HEK293 (cell line): Measurements from ENCODE around the gene TNFRSF9.

Experiments
- GLI2 ChIP-seq: fragments of 450-650 bp; formaldehyde crosslinking; IDR thresholded peaks from 2 replicates; pipeline ENCODE4; 2017; ENCODE audit warnings: missing biosample characterization, missing genetic modification characterization, low read depth, borderline replicate concordance
- IKZF3 ChIP-seq: fragments of 450-650 bp; IDR thresholded peaks from 2 replicates; pipeline ENCODE4 v1.5.0; 2018; ENCODE audit warnings: missing biosample characterization, mild to moderate bottlenecking, missing genetic modification characterization, moderate library complexity
- PRDM1 ChIP-seq: fragments of 450-650 bp; formaldehyde crosslinking; IDR thresholded peaks from 2 replicates; pipeline ENCODE4; 2016; ENCODE audit warnings: missing biosample characterization, missing genetic modification characterization
- PRDM2 ChIP-seq: fragments of 450-650 bp; formaldehyde crosslinking; IDR thresholded peaks from 2 replicates; pipeline ENCODE4 v1.5.1; 2016; ENCODE audit warnings: missing biosample characterization, missing genetic modification characterization, borderline replicate concordance
- PRDM4 ChIP-seq: fragments of 450-650 bp; formaldehyde crosslinking; IDR thresholded peaks from 2 replicates; pipeline ENCODE4 v1.5.1; 2017; ENCODE audit warnings: missing biosample characterization, missing genetic modification characterization
- ZNF114 ChIP-seq: fragments of 450-650 bp; formaldehyde crosslinking; IDR thresholded peaks from 2 replicates; pipeline ENCODE4 v1.5.0; 2017; ENCODE audit warnings: missing biosample characterization, missing genetic modification characterization
- ZNF132 ChIP-seq: fragments of 450-650 bp; formaldehyde crosslinking; IDR thresholded peaks from 2 replicates; pipeline ENCODE4 v1.5.1; 2017; ENCODE audit warnings: missing biosample characterization, missing genetic modification characterization, borderline replicate concordance
- ZNF175 ChIP-seq: fragments of 450-650 bp; formaldehyde crosslinking; IDR thresholded peaks from 2 replicates; pipeline ENCODE4 v1.5.1; 2016; ENCODE audit warnings: missing biosample characterization, missing genetic modification characterization
- ZNF341 ChIP-seq: fragments of 450-650 bp; formaldehyde crosslinking; IDR thresholded peaks from 2 replicates; pipeline ENCODE4; 2016; ENCODE audit warnings: low read depth, missing biosample characterization, missing genetic modification characterization
- ZNF366 ChIP-seq: fragments of 450-650 bp; formaldehyde crosslinking; conservative IDR thresholded peaks from 2 replicates; pipeline ENCODE4 v1.5.1; 2016; ENCODE audit warnings: missing biosample characterization, missing genetic modification characterization
- ZNF404 ChIP-seq: fragments of 450-650 bp; formaldehyde crosslinking; IDR thresholded peaks from 2 replicates; pipeline ENCODE4 v1.5.1; 2017; ENCODE audit warnings: missing biosample characterization, missing genetic modification characterization
- ZNF473 ChIP-seq: fragments of 450-650 bp; formaldehyde crosslinking; IDR thresholded peaks from 2 replicates; pipeline ENCODE4 v1.5.1; 2017; ENCODE audit warnings: missing biosample characterization, missing genetic modification characterization
- ZNF544 ChIP-seq: fragments of 450-650 bp; formaldehyde crosslinking; IDR thresholded peaks from 2 replicates; pipeline ENCODE4 v1.5.0; 2017; ENCODE audit warnings: missing biosample characterization, missing genetic modification characterization
- ZNF548 ChIP-seq: fragments of 450-650 bp; formaldehyde crosslinking; IDR thresholded peaks from 2 replicates; pipeline ENCODE4 v1.5.1; 2016; ENCODE audit warnings: missing biosample characterization, missing genetic modification characterization
- ZNF626 ChIP-seq: fragments of 450-650 bp; sonication (Bioruptor Pico); formaldehyde crosslinking; IDR thresholded peaks from 2 replicates; pipeline ENCODE4 v1.5.1; 2018; ENCODE audit warnings: missing biosample characterization, missing genetic modification characterization, inconsistent platforms
- ZNF639 ChIP-seq: fragments of 450-650 bp; formaldehyde crosslinking; IDR thresholded peaks from 2 replicates; pipeline ENCODE4 v1.5.1; 2016; ENCODE audit warnings: missing biosample characterization, missing genetic modification characterization
- ZNF768 ChIP-seq: fragments of 450-650 bp; formaldehyde crosslinking; IDR thresholded peaks from 2 replicates; pipeline ENCODE4 v1.5.1; 2018; ENCODE audit warnings: missing biosample characterization, mild to moderate bottlenecking, missing genetic modification characterization
- ZNF792 ChIP-seq: fragments of 450-650 bp; formaldehyde crosslinking; IDR thresholded peaks from 2 replicates; pipeline ENCODE4 v1.5.1; 2016; ENCODE audit warnings: missing biosample characterization, missing genetic modification characterization
- ZSCAN30 ChIP-seq: fragments of 450-650 bp; IDR thresholded peaks from 2 replicates; pipeline ENCODE4 v1.5.1; 2018; ENCODE audit warnings: missing biosample characterization, mild to moderate bottlenecking, missing genetic modification characterization, moderate library complexity
- TF ChIP-seq, protein P1 (sequence below): fragments of 450-650 bp; formaldehyde crosslinking; IDR thresholded peaks from 2 replicates; pipeline ENCODE4 v1.5.1; 2016; ENCODE audit warnings: missing biosample characterization, missing genetic modification characterization
- TF ChIP-seq, protein P2 (sequence below): fragments of 450-650 bp; formaldehyde crosslinking; IDR thresholded peaks from 2 replicates; pipeline ENCODE4 v1.5.1; 2016; ENCODE audit warnings: missing biosample characterization, missing genetic modification characterization

The TNFRSF9 gene

DNA sequence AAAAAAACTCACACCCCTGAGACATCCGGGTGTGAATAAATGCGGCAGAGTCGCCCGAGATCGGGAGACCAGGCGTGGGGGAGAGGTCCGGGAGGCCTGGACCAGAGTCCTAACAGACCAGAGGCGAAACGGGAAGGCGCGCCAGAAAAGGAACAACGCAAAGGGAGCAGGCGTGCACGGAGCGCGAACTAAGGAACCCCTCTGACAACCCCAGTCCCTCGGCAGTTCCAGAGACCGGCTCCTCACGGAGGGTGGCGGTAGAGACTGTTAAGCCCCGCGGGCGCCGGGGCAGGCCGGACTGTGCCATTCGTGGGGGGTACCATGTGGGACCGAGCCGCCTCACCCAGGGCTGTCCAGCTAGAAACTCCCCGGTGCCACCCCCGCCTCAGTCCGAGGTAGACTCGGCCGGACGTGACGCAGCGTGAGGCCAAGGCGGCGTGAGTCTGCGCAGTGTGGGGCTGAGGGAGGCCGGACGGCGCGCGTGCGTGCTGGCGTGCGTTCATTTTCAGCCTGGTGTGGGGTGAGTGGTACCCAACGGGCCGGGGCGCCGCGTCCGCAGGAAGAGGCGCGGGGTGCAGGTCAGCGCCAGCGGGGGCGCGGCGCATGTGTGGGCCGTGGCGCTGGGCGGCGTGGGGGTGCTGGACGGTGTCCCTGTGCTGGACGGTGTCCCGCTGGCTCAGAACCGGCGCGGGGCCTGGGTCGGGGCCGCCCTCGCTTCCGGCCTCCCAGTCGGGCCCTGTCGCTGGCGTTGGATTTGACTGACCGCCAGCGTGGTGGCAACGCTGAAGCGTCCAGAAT lies 20.8 kb upstream of the TNFRSF9 start, which contains the start of gene PARK7 (continued):
- no peak for TF ChIP-seq ZNF626 (tag by site-specific recombination)
- TF ChIP-seq, protein P1, sequence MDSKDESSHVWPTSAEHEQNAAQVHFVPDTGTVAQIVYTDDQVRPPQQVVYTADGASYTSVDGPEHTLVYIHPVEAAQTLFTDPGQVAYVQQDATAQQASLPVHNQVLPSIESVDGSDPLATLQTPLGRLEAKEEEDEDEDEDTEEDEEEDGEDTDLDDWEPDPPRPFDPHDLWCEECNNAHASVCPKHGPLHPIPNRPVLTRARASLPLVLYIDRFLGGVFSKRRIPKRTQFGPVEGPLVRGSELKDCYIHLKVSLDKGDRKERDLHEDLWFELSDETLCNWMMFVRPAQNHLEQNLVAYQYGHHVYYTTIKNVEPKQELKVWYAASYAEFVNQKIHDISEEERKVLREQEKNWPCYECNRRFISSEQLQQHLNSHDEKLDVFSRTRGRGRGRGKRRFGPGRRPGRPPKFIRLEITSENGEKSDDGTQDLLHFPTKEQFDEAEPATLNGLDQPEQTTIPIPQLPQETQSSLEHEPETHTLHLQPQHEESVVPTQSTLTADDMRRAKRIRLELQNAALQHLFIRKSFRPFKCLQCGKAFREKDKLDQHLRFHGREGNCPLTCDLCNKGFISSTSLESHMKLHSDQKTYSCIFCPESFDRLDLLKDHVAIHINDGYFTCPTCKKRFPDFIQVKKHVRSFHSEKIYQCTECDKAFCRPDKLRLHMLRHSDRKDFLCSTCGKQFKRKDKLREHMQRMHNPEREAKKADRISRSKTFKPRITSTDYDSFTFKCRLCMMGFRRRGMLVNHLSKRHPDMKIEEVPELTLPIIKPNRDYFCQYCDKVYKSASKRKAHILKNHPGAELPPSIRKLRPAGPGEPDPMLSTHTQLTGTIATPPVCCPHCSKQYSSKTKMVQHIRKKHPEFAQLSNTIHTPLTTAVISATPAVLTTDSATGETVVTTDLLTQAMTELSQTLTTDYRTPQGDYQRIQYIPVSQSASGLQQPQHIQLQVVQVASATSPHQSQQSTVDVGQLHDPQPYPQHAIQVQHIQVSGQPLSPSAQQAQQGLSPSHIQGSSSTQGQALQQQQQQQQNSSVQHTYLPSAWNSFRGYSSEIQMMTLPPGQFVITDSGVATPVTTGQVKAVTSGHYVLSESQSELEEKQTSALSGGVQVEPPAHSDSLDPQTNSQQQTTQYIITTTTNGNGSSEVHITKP (tag by site-specific recombination) = peak; percentile 100
- TF ChIP-seq GLI2 (tag by site-specific recombination) = no peak
- no peak for TF ChIP-seq PRDM1 (tag by site-specific recombination)
- peak; percentile 76 for TF ChIP-seq PRDM4
- TF ChIP-seq ZNF175 (tag by site-specific recombination) = no peak
- TF ChIP-seq ZNF404 (tag by site-specific recombination) = no peak
- TF ChIP-seq ZNF548 (tag by site-specific recombination) = no peak
- peak; percentile 15; the same call in 1 of the 2 replicates for TF ChIP-seq ZSCAN30 (tag by site-specific recombination)
- TF ChIP-seq ZNF366 (tag by site-specific recombination) = 0 out of 2 replicates have a peak, but pooled peaks have one; percentile 33
- 0 out of 2 replicates have a peak, but pooled peaks have one; percentile 31 for TF ChIP-seq ZNF792 (tag by site-specific recombination)
- TF ChIP-seq ZNF544 (tag by site-specific recombination) = no peak
- peak; percentile 83 for TF ChIP-seq ZNF639 (tag by site-specific recombination)
- TF ChIP-seq ZNF114 (tag by site-specific recombination) = no peak
- no peak for TF ChIP-seq ZNF132
- TF ChIP-seq ZNF768 (tag by site-specific recombination) = no peak
- TF ChIP-seq ZNF341 (tag by site-specific recombination) = peak; percentile 97
- TF ChIP-seq IKZF3 (tag by site-specific recombination) = no peak
- TF ChIP-seq, protein P2, sequence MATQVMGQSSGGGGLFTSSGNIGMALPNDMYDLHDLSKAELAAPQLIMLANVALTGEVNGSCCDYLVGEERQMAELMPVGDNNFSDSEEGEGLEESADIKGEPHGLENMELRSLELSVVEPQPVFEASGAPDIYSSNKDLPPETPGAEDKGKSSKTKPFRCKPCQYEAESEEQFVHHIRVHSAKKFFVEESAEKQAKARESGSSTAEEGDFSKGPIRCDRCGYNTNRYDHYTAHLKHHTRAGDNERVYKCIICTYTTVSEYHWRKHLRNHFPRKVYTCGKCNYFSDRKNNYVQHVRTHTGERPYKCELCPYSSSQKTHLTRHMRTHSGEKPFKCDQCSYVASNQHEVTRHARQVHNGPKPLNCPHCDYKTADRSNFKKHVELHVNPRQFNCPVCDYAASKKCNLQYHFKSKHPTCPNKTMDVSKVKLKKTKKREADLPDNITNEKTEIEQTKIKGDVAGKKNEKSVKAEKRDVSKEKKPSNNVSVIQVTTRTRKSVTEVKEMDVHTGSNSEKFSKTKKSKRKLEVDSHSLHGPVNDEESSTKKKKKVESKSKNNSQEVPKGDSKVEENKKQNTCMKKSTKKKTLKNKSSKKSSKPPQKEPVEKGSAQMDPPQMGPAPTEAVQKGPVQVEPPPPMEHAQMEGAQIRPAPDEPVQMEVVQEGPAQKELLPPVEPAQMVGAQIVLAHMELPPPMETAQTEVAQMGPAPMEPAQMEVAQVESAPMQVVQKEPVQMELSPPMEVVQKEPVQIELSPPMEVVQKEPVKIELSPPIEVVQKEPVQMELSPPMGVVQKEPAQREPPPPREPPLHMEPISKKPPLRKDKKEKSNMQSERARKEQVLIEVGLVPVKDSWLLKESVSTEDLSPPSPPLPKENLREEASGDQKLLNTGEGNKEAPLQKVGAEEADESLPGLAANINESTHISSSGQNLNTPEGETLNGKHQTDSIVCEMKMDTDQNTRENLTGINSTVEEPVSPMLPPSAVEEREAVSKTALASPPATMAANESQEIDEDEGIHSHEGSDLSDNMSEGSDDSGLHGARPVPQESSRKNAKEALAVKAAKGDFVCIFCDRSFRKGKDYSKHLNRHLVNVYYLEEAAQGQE = peak; percentile 28; the same call in 1 of the 2 replicates
- no peak for TF ChIP-seq ZNF473
- no peak for TF ChIP-seq PRDM2 (tag by site-specific recombination)
